Measurements from ENCODE around the gene ZBTB7C.

DNA sequence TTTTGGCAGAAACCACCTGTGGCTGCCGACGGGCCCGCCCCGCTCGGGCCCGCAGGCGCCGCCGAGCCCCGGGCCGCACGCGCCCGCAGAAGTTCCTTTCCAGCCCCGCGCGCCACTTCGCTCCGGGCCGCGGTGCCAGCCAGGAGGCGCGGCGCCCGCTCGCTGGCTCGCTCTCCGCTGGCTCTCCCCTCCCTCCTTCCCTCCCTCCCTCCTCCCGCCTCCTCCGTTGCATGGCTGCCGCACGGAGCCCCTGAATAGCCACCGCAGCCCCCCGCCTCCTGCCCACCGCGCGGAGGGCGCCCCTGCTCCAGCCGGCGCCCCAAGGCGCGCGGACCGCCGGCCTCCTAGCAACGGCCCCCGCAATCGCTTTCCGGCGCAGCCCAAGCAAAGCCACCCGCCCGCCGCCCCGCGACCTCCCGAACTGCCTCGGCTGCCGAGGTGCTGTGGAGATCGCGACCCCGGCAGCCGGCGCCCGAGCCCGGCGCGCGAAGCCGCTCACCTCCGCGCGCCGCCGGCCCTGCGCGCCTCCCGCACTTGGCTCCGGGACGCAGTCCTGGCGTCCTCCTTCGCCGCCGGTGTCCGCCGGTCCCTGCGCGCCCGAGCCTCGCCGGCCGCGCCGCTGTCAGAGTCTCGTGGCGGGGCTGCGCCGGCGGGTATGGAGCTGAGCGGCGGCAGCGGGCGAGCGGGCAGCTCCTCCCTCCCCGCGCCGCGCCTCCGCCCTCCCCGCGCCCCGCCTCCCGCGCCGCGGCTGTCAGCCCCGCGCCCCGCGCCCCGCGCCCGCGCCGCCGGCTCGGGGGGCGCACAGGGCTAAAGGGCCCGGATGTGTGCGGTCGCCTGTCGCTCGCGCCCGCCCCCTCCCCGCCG lies at the start of gene ZBTB7C:
- TF ChIP-seq MXI1 (IDR thresholded peaks at IDR 0.05; ENCODE audit: borderline replicate concordance, low read depth, low read length) (peak; percentile 38; the same call in 1 of the 2 replicates), RAD21 (IDR thresholded peaks at IDR 0.05; ENCODE audit: low read length) (no peak), POLR2A (IDR thresholded peaks at IDR 0.05; ENCODE audit: low read depth, low read length) (no peak), CHD1 (IDR thresholded peaks at IDR 0.05; ENCODE audit: low read depth, low read length) (no peak)
- TF ChIP-seq, protein P1, sequence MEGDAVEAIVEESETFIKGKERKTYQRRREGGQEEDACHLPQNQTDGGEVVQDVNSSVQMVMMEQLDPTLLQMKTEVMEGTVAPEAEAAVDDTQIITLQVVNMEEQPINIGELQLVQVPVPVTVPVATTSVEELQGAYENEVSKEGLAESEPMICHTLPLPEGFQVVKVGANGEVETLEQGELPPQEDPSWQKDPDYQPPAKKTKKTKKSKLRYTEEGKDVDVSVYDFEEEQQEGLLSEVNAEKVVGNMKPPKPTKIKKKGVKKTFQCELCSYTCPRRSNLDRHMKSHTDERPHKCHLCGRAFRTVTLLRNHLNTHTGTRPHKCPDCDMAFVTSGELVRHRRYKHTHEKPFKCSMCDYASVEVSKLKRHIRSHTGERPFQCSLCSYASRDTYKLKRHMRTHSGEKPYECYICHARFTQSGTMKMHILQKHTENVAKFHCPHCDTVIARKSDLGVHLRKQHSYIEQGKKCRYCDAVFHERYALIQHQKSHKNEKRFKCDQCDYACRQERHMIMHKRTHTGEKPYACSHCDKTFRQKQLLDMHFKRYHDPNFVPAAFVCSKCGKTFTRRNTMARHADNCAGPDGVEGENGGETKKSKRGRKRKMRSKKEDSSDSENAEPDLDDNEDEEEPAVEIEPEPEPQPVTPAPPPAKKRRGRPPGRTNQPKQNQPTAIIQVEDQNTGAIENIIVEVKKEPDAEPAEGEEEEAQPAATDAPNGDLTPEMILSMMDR (conservative IDR thresholded peaks at IDR 0.05; ENCODE audit: low read depth, low read length), result no peak
